8988T (cell line): ENCODE results near the gene CERS2.

Experiments used
- DNase-seq: peaks from one replicate; pipeline ENCODE4 v3.0.0; 2011

The CERS2 gene

DNA sequence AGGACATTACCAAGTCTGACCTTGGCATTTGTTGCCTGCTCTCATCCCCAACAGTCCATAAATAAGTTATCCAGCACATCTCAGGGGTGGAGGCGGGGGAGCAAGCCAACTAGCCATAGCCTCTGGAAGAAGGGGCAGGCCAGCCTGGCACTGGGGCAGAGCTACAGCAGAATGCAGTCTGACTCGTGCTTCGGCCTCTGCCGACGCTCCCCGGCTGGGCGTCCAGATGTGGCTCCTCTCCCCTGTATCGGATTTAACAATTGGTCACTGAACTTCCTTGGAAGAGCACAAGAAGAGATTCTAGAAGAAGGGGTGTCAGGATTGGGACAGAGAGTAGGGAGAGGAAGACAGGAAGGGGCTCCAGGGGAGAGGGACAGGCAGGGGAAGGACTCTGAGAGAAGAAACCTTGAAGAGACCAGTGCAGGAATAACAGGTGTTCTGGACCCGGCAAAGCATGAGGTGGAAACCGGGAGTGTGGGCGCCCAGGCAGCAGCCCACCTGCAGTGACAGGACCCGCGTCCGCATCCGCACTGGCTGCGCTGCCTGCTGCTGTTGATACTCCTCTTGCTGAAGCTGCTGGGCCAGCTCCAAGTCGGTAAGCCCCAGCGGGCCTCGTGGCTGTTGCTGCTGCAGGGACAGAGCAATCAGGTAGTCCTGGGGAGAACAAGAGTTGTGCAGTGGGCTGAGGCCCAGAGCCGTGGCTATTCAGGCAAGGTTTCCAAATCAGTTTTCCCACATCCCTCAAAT, 22.7 kb upstream of the CERS2 start:
- no peak for DNase-seq

DNA sequence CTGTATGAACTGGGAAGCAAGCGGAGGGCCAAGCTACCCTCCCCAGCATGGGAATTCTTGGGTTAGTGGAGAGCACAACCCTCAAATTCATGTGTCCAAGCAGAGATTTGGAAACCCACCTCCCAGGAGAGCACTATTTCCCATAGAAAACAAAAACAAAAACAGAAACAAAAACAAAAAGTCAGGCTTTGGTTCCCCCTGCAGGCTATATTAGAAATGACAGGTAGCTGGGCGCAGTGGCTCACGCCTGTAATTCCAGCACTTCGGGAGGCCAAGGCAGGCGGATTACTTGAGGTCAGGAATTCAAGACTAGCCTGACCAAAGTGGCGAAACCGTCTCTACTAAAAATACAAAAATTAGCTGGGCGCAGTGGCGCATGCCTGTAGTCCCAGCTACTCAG, 21.3 kb upstream of the CERS2 start:
- DNase-seq = no peak

DNA sequence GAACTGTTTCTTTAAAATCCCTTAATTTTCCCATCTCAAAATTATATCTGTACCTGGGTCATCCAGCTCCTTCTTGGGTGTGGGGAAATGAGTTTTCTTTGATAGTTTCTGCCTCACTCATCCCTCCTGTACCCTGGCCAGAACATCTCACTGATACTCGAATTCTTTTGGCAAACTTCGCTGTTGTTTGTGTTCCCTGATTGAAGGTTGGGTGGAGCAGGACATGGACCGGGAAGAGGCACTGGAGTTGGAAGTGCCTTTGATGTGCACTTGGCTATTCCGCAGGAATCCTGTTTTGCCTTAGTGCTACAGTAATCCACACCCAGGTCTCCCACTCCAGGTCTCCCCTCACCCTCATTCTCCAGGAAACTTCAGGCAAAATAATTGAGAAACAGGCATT, 20.8 kb upstream of the CERS2 start:
- DNase-seq = no peak

GRCh38 chr1:150994248-150994647, 19.6 kb upstream of the CERS2 start:
- no peak for DNase-seq

- DNase-seq = no peak
Measured at GRCh38 chr1:150992626-150993025, 18.0 kb upstream of the CERS2 start.

GRCh38 chr1:150987924-150988323, 13.3 kb upstream of the CERS2 start:
- no peak for DNase-seq

DNA sequence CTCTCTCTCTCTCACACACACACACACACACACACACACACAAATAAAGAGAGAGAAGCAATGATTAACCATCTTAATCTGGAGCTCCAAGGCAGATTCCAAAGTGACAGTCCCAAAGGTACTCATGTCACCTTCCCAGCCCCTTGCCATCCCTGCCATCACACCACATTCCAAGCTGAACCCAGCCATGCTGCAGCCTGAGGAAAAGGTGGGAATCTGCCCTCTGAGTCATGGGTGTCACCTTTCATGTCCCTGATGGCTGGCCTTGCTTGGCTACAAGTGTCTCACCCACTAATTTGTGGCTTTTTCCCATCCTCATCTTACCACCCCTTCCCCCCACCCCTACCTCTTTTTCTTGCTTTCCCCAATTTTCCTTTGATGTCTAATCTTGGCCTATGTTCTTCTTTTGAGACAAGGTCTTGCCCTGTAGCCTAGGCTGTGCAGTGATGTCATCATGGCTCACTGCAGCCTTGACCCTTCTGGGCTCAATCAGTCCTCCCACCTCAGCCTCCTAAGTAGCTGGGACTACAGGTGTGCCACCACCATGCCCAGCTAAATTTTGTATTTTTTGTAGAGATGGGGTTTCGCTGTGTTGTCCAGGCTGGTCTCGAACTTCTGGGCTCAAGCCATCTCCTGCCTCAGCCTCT, 10.7 kb upstream of the CERS2 start:
- DNase-seq = no peak

- DNase-seq = no peak
Measured at GRCh38 chr1:150981805-150982712, 7.4 kb upstream of the CERS2 start, which contains the start of gene ANXA9. TSS of gene ANXA9 (plus strand) at chr1:150982292. CDS start at chr1:150983106, 814 bp downstream.

GRCh38 chr1:150981177-150981804, 6.7 kb upstream of the CERS2 start:
- DNase-seq = peak; percentile 48

- DNase-seq = peak; percentile 92
Measured at GRCh38 chr1:150979092-150980056, 4.7 kb upstream of the CERS2 start.

DNA sequence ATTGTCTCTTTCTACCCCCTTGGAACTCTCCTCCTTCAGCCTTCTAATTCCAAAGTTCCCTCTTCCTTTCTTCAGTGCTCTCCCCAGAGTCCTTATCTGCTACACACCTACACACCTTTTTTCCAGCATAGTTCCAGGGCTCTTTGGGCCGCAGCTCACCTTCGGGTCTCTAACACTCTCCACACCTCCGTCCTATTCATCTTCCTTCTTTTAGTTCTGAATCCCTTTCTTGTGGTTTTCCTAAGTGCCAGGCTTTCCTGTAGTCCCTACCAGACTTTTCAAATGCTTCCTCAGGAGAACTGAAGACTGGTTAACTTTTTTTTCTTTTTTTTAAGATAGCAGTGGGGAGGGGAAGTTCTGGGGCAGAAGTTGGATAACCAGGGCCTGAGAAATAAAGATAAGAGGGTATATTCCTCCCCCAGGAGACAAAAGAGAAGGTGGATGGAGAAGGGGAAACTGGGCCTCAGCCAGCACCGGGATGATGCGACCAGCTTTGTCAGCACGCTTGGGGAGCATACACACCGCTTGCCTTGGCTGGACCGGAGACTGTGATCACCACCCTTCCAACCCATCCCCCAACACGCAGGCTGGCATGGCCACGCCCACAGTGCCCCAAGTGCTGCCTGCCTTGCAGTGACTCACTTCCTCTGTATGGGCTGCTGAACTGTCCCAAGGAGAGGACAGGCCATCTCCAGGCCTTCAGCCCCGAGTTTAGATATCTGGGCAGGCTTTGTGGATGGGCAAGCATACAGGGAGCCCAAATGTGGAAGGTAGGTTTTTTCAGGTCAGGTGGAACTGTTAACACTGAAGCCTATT, 2.5 kb upstream of the CERS2 start:
- DNase-seq = peak; percentile 97

- DNase-seq = no peak
Measured at GRCh38 chr1:150976401-150976821, 1.8 kb upstream of the CERS2 start.

GRCh38 chr1:150973836-150974579, 627 bp downstream of the CERS2 start:
- no peak for DNase-seq

GRCh38 chr1:150973258-150973835, 1.3 kb downstream of the CERS2 start:
- DNase-seq = peak; percentile 37

DNA sequence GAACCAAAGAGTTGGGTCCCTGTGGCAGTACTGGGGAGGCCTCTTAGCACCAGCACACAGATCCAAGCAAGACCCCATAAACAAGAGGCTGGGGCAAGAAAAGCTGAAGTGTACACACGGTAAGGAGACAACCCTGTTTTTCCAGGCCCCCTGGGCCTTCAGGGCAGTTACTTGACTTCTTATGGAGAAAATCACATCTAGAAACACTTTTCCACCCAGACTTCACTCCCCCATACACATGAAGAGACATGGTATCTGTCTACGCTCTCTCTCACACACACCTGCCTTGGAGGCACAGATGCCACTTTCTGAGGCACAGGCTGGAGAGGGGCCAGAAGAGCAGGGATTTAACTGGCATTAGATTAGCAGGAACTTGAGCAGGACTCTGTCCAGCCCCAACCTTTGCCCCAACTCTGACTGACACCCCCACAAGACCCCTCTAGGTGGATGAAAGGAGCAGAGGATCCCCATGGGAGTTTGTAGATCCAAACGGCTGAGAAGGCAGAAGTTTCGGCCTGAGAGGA, 2.2 kb downstream of the CERS2 start:
- DNase-seq = no peak

DNA sequence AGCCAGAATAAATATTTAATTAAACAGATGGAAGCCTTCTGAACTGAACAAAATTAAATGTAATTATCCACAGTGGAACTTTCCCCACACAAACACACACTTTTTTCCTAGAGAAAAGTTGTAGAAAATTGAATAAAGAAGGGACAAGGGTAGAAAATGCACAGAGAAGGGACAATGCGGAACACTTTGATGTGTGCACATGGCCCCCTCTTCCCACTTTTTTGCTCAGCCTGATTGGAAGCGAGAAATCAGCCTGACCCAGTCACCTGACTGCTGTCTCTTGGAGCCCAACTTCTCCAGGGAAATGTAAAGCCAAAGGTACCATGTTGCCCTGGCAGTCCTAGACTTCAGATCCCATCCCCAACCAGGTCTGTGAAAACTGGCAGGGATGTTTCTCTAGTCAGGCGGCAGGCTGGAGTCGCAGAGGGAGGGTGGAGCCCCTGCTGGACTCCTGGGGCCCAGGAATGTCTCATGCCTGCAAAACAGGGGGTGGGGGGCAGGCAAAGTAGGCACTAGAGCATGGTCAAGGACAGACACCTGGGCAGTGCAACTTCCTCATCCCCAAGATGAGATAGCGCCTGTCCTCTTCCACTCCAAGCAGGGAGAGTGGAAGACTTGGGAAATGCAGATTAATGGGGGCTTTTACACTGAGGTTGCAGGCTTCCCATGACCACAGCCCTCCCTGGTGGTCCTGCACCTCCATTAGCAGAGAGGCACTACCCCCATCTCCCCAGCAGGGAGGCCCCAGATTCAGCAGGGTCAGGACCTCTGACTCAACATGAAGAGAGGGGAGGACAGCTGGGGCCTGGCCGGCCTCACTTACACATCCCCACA, 2.8 kb downstream of the CERS2 start:
- no peak for DNase-seq

DNA sequence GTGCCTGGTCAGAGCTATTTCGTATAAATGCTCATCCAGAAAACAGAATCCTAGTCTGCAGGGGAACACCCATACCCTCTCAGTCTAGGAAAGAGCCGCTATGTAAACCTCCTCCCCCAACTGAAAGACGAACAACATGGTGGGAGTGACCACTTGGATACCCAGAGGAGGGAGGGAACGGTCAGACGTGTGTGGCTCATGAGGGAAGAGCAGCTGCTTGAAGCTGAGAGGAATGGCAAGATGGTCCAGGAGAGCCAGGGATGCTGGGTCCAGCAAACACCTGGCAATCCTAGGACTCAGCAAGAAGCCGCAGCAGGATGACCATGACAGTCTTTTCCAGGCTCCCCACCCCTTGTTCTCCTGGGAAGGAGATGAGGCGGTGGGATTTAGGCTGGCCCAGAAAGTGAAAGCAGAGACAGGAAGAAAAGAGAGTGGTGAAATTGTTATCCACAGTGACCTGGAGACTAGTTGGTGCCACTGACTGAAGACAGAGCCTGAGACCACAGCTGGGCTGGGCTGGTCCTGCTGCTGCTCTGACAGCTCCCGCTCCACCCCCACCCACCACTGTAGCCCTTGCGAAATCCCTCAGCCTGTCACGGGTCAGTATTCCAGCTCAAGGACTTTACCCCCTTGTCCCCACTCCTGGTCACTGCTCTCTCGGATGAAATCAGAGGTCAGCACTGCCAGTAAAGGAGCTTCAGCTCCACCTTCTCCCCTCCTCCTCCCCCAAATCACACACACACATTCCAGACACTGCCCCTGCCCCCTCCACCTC, 3.6 kb downstream of the CERS2 start:
- DNase-seq = no peak

GRCh38 chr1:150969626-150970025, 5.0 kb downstream of the CERS2 start:
- DNase-seq = no peak
